Keratinocyte (primary cell): ENCODE results near the gene HLA-DMB. TPM values are rescaled to one million over a fixed set of nuclear protein-coding genes. Genes with fewer than 3 reads are reported as not detected.
A peak's percentile ranks its signal among the peaks of the same experiment; 100 is the strongest.

Source experiments
- DNase-seq: peaks from one replicate; pipeline ENCODE4 v3.0.0-alpha.2; 2011; ENCODE audit warnings: low read depth, missing footprints, low spot score
- FAIRE-seq: peaks from 2 replicates; lab custom pipeline; 2011; peaks lifted over from hg19 to GRCh38; lab: Jason Lieb, UNC
- H2AFZ ChIP-seq: 2 replicates; pipeline ENCODE4 v1.6.0; 2012; ENCODE audit warnings: low read length, control low read depth, inconsistent platforms; ENCODE audit not compliant: control insufficient read depth
- H3K27ac ChIP-seq: 2 replicates; pipeline ENCODE4 v1.5.1; 2011; ENCODE audit warnings: low read length; ENCODE audit not compliant: control insufficient read depth, insufficient read depth
- H3K27me3 ChIP-seq: 3 replicates; pipeline ENCODE4 v1.6.0; 2011; ENCODE audit warnings: low read length; ENCODE audit not compliant: control insufficient read depth, insufficient read depth; ENCODE audit errors: extremely low read depth
- H3K36me3 ChIP-seq, 2 experiments: 2 replicates in 1 of 2; 3 replicates in 1 of 2; pipeline ENCODE4 v1.5.1; 2011; ENCODE audit warnings: low read length in 2 of 2, mild to moderate bottlenecking in 1 of 2; ENCODE audit not compliant: control insufficient read depth in 2 of 2, insufficient read depth in 2 of 2; ENCODE audit errors: extremely low read depth in 1 of 2
- H3K4me1 ChIP-seq: 3 replicates; pipeline ENCODE4 v1.5.1; 2011; ENCODE audit warnings: low read length; ENCODE audit not compliant: control insufficient read depth, insufficient read depth; ENCODE audit errors: extremely low read depth
- H3K4me2 ChIP-seq: 3 replicates; pipeline ENCODE4 v1.6.0; 2011; ENCODE audit warnings: low read depth, low read length; ENCODE audit not compliant: control insufficient read depth, insufficient read depth; ENCODE audit errors: extremely low read depth
- H3K4me3 ChIP-seq, 3 experiments: fragments of 200-600 bp in 1 of 3; sonication (generic) in 1 of 3; 2 replicates in 2 of 3; 3 replicates in 1 of 3; pipeline ENCODE4 v1.5.1; 2011 to 2016; ENCODE audit warnings: low read length in 3 of 3, mild to moderate bottlenecking in 3 of 3, control low read depth in 2 of 3, inconsistent platforms in 1 of 3, low read depth in 1 of 3, mixed read lengths in 1 of 3, mixed run types in 1 of 3, moderate library complexity in 1 of 3; ENCODE audit not compliant: control insufficient read depth in 2 of 3, insufficient read depth in 2 of 3; ENCODE audit errors: extremely low read depth in 1 of 3
- H3K79me2 ChIP-seq: 2 replicates; pipeline ENCODE4 v1.6.0; 2012; ENCODE audit warnings: low read length; ENCODE audit not compliant: control insufficient read depth, insufficient read depth
- H3K9ac ChIP-seq: 3 replicates; pipeline ENCODE4 v1.6.0; 2011; ENCODE audit warnings: low read length; ENCODE audit not compliant: control insufficient read depth, insufficient read depth; ENCODE audit errors: extremely low read depth
- H3K9me1 ChIP-seq: 3 replicates; pipeline ENCODE4 v1.6.0; 2011; ENCODE audit warnings: low read length; ENCODE audit not compliant: control insufficient read depth, insufficient read depth; ENCODE audit errors: extremely low read depth
- H3K9me3 ChIP-seq: 2 replicates; pipeline ENCODE4 v1.5.1; 2012; ENCODE audit warnings: low read depth, low read length; ENCODE audit not compliant: control insufficient read depth
- H4K20me1 ChIP-seq: 3 replicates; pipeline ENCODE4 v1.6.0; 2011; ENCODE audit warnings: low read length; ENCODE audit not compliant: control insufficient read depth, insufficient read depth; ENCODE audit errors: extremely low read depth
- EZH2 ChIP-seq: IDR thresholded peaks from one replicate; pipeline ENCODE4 v1.6.1; 2012; ENCODE audit warnings: inconsistent platforms, mild to moderate bottlenecking, low read length, moderate library complexity
- dilution Hi-C: fragments of 300-500 bp; cut with MboI; formaldehyde crosslinking; loops from one replicate; pipeline ENCODE4 v1.7.0; 2020; ENCODE audit warnings: low sequenced_read_pairs; ENCODE audit not compliant: extremely low pct_ligation_motif_present
- polyA plus RNA-seq, 5 experiments: library from polyadenylated mRNA; depleted of rRNA in 3 of 5; stranded (reverse) in 3 of 5; stranded (forward) in 1 of 5; unstranded in 1 of 5; fragments of >200 nt; gene quantifications; 1 replicate in 1 of 5; 2 replicates in 3 of 5; 3 replicates in 1 of 5; pipeline versions ENCODE4 v1.2.1 to v1.2.3, GENCODE V29; 2011 to 2012; ENCODE audit warnings: missing spikeins in 2 of 5, low read depth in 1 of 5, low replicate concordance in 1 of 5
- TF ChIP-seq, protein P1 (sequence below), 3 experiments: IDR thresholded peaks in 1 of 3; conservative IDR thresholded peaks in 1 of 3; optimal IDR thresholded peaks in 1 of 3; 2 replicates in 2 of 3; 3 replicates in 1 of 3; pipeline versions ENCODE3 to v1.5.1; 2011; ENCODE audit warnings: low read length in 3 of 3, mild to moderate bottlenecking in 3 of 3, moderate library complexity in 2 of 3, control low read depth in 1 of 3, inconsistent platforms in 1 of 3; ENCODE audit not compliant: insufficient read depth in 2 of 3; ENCODE audit errors: extremely low read depth in 1 of 3

HLA-DMB gene
- polyA plus RNA-seq, 1 donor (not counting 4 experiments of a cell fraction or from before 2014, with no cell fraction given), result not detected

DNA sequence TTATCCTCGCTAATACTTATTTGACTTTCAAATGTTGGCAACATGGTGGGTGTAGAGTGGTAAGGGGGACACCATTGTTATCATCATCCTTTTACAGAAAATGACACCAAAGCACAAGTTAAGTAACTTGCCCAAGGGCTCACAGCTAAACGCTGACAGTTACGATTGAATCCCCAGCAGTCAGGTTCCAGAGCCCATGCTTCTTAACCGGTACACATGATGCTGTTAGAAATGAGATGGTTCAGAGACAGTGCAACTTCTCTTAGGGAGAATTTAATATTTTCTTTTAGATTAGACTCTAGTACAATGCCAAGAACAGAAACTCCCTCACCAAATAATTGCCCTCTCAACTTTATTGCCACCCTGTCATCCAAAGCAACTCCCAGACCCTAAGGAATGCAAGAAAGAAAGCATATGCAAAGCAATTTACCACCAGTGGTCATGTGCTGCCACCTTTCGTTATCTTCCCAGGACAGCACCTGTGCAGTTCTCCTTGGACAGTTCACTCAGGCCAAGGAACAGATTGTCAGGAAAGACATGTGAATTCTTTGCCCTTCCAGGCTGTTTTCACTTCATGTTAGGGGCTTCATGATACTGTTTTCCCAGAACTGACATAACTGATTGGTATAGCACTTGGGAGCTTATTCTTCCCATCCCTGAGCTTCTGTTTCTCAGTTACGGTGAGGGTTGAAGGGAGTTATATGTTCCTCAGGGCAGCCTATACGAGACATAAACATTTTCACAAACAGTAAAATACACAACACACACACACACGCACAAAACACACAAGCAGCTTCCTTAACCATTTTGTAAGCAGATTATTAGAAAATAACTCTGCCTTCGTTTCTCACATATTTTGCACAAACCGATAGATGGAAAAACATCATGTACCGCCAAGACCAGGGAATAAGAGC lies 7.0 kb upstream of the HLA-DMB start:
- TF ChIP-seq, protein P1, sequence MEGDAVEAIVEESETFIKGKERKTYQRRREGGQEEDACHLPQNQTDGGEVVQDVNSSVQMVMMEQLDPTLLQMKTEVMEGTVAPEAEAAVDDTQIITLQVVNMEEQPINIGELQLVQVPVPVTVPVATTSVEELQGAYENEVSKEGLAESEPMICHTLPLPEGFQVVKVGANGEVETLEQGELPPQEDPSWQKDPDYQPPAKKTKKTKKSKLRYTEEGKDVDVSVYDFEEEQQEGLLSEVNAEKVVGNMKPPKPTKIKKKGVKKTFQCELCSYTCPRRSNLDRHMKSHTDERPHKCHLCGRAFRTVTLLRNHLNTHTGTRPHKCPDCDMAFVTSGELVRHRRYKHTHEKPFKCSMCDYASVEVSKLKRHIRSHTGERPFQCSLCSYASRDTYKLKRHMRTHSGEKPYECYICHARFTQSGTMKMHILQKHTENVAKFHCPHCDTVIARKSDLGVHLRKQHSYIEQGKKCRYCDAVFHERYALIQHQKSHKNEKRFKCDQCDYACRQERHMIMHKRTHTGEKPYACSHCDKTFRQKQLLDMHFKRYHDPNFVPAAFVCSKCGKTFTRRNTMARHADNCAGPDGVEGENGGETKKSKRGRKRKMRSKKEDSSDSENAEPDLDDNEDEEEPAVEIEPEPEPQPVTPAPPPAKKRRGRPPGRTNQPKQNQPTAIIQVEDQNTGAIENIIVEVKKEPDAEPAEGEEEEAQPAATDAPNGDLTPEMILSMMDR (optimal IDR thresholded peaks at IDR 0.05 in 1 of 3, IDR thresholded peaks at IDR 0.05 in 1 of 3, conservative IDR thresholded peaks at IDR 0.05 in 1 of 3; ENCODE audit: extremely low read depth in 1 of 3, insufficient read depth in 2 of 3, low read length in 3 of 3), result peak; percentile 76 to 91 (median 85)
- TF ChIP-seq EZH2, result no peak
- Histone ChIP-seq H3K27me3 (no peaks in the 10 kb centered on the region), H3K4me2 (no peak overlapping the region), H3K4me1 (peaks cover 3% of the 10 kb centered on the region), H3K36me3 (no peaks in the 10 kb centered on the region), H3K9me1 (no peaks in the 10 kb centered on the region), H3K27ac (no peak overlapping the region), H3K9me3 (no peaks in the 10 kb centered on the region), H3K4me3 (no peak overlapping the region), H4K20me1 (no peaks in the 10 kb centered on the region), H3K79me2 (no peaks in the 10 kb centered on the region), H3K9ac (no peak overlapping the region), H2AFZ (no peak overlapping the region)
- FAIRE-seq (peak; percentile 56), DNase-seq (no peak)
- dilution Hi-C loops, result no loop called here

DNA sequence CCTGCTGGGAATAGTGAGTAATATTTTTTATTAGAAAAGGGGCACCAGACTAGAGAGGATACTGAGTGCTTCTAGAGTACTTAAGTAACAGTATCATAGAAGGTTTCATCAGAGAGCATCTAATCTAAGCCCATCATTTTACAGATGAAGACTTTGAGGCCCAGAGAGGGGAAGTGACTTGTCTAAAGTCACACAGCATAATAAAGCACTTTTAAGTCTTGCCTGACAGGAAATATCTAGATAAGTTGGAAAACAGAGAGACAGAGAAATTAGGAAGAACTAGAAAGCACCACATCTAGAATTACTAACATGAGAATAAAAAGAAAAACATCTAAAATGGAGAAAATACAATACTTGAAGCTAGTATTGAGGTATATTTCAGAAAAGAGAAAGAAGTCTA lies 6.1 kb upstream of the HLA-DMB start:
- Histone ChIP-seq H3K79me2 (no peaks in the 10 kb centered on the region), H3K9me3 (no peaks in the 10 kb centered on the region), H3K9me1 (no peaks in the 10 kb centered on the region), H3K27ac (no peak overlapping the region), H3K4me2 (no peak overlapping the region), H4K20me1 (no peaks in the 10 kb centered on the region), H3K36me3 (no peaks in the 10 kb centered on the region), H3K4me3 (no peak overlapping the region), H2AFZ (no peak overlapping the region), H3K4me1 (no peaks in the 10 kb centered on the region), H3K27me3 (no peaks in the 10 kb centered on the region), H3K9ac (no peak overlapping the region)
- TF ChIP-seq EZH2, result no peak
- TF ChIP-seq, protein P1 (optimal IDR thresholded peaks at IDR 0.05 in 1 of 3, IDR thresholded peaks at IDR 0.05 in 1 of 3, conservative IDR thresholded peaks at IDR 0.05 in 1 of 3; ENCODE audit: extremely low read depth in 1 of 3, insufficient read depth in 2 of 3, low read length in 3 of 3), result no peak
- dilution Hi-C loops, result no loop called here
- DNase-seq (no peak), FAIRE-seq (no peak)
